Mesenchymal stem cell (in vitro differentiated cells and primary cell): ENCODE measurements around the gene NFIX.
A peak's percentile ranks its signal among the peaks of the same experiment; 100 is the strongest.

Source experiments
- DNase-seq: peaks from one replicate; pipeline ENCODE4 v3.0.0-alpha.2; 2013
- H2AFZ ChIP-seq: one replicate; pipeline ENCODE4 v1.6.1; 2013; ENCODE audit warnings: low read depth, mild to moderate bottlenecking, control low read depth, inconsistent platforms, low read length, moderate library complexity
- H2AK5ac ChIP-seq: 2 replicates; pipeline ENCODE4 v1.6.1; 2013; ENCODE audit warnings: low read length, moderate library complexity, mild to moderate bottlenecking, inconsistent platforms; ENCODE audit not compliant: severe bottlenecking
- H2BK120ac ChIP-seq: one replicate; pipeline ENCODE4 v1.6.1; 2013; ENCODE audit warnings: low read depth, mild to moderate bottlenecking, inconsistent platforms, low read length, moderate library complexity
- H2BK12ac ChIP-seq, 2 experiments: one replicate each; pipeline ENCODE4 v1.6.1; 2013; ENCODE audit warnings: inconsistent platforms in 2 of 2, low read length in 2 of 2, mild to moderate bottlenecking in 2 of 2, moderate library complexity in 2 of 2, control low read depth in 1 of 2
- H2BK15ac ChIP-seq: one replicate; pipeline ENCODE4 v1.6.1; 2013; ENCODE audit warnings: mild to moderate bottlenecking, low read depth, inconsistent platforms; ENCODE audit not compliant: poor library complexity, severe bottlenecking
- H2BK5ac ChIP-seq: 2 replicates; pipeline ENCODE4 v1.6.1; 2013; ENCODE audit warnings: low read depth, mild to moderate bottlenecking, low read length, control low read depth, inconsistent platforms; ENCODE audit not compliant: poor library complexity, severe bottlenecking
- H3K14ac ChIP-seq, 2 experiments: one replicate each; pipeline ENCODE4 v1.6.1; 2013; ENCODE audit warnings: inconsistent platforms in 2 of 2, low read length in 2 of 2, control low read depth in 1 of 2, mild to moderate bottlenecking in 1 of 2, moderate library complexity in 1 of 2
- H3K18ac ChIP-seq, 2 experiments: one replicate each; pipeline ENCODE4 v1.6.1; 2013; ENCODE audit warnings: inconsistent platforms in 2 of 2, low read length in 2 of 2, control low read depth in 1 of 2, low read depth in 1 of 2, mild to moderate bottlenecking in 1 of 2
- H3K23ac ChIP-seq, 2 experiments: one replicate each; pipeline ENCODE4 v1.6.1; 2013; ENCODE audit warnings: inconsistent platforms in 2 of 2, low read length in 2 of 2, mild to moderate bottlenecking in 2 of 2, moderate library complexity in 2 of 2, control low read depth in 1 of 2
- H3K27ac ChIP-seq: 2 replicates; pipeline ENCODE4 v1.5.1; 2013; ENCODE audit warnings: mild to moderate bottlenecking, moderate library complexity, low read length, control low read depth, inconsistent platforms; ENCODE audit not compliant: poor library complexity, severe bottlenecking
- H3K27me3 ChIP-seq, 2 experiments: 2 replicates each; pipeline versions ENCODE4 v1.6.1 to v1.7.0; 2013; ENCODE audit warnings: low read length in 2 of 2, mild to moderate bottlenecking in 2 of 2, moderate library complexity in 2 of 2, control low read depth in 1 of 2, inconsistent platforms in 1 of 2; ENCODE audit not compliant: control insufficient read depth in 1 of 2, insufficient read depth in 1 of 2
- H3K36me3 ChIP-seq, 2 experiments: 2 replicates each; pipeline versions ENCODE4 v1.6.1 to v1.7.0; 2013; ENCODE audit warnings: low read length in 2 of 2, control low read depth in 1 of 2, inconsistent platforms in 1 of 2, low read depth in 1 of 2, mild to moderate bottlenecking in 1 of 2; ENCODE audit not compliant: insufficient read depth in 2 of 2, control insufficient read depth in 1 of 2
- H3K4ac ChIP-seq, 2 experiments: one replicate each; pipeline ENCODE4 v1.6.1; 2013; ENCODE audit warnings: inconsistent platforms in 2 of 2, low read length in 2 of 2, mild to moderate bottlenecking in 2 of 2, moderate library complexity in 2 of 2, control low read depth in 1 of 2, low read depth in 1 of 2
- H3K4me1 ChIP-seq: 2 replicates; pipeline ENCODE4 v1.6.1; 2013; ENCODE audit warnings: low read depth, low read length, control low read depth; ENCODE audit not compliant: control insufficient read depth, insufficient read depth
- H3K4me2 ChIP-seq: 2 replicates; pipeline ENCODE4 v1.6.1; 2013; ENCODE audit warnings: low read length, mild to moderate bottlenecking, inconsistent platforms; ENCODE audit not compliant: poor library complexity, severe bottlenecking
- H3K4me3 ChIP-seq, 2 experiments: 2 replicates each; pipeline versions ENCODE4 v1.5.1 to v1.7.0; 2013; ENCODE audit warnings: low read length in 2 of 2, mild to moderate bottlenecking in 2 of 2, control low read depth in 1 of 2, low read depth in 1 of 2; ENCODE audit not compliant: insufficient read depth in 1 of 2
- H3K79me1 ChIP-seq: replicated peaks from 2 replicates; pipeline ENCODE4 v1.6.1; 2013; ENCODE audit warnings: mild to moderate bottlenecking, control low read depth, low read length, inconsistent platforms; ENCODE audit not compliant: poor library complexity, severe bottlenecking
- H3K9ac ChIP-seq: 2 replicates; pipeline ENCODE4 v1.7.0; 2013; ENCODE audit warnings: mild to moderate bottlenecking, low read length, moderate library complexity
- H3K9me3 ChIP-seq: 2 replicates; pipeline ENCODE4 v1.7.0; 2013; ENCODE audit warnings: mild to moderate bottlenecking, low read length; ENCODE audit not compliant: control insufficient read depth
- H4K8ac ChIP-seq: one replicate; pipeline ENCODE4 v1.6.1; 2013; ENCODE audit warnings: inconsistent platforms, mild to moderate bottlenecking, low read length, moderate library complexity
- H4K91ac ChIP-seq: one replicate; pipeline ENCODE4 v1.6.1; 2013; ENCODE audit warnings: mild to moderate bottlenecking, low read length, inconsistent platforms
- WGBS: methylation state at CpG from one replicate; pipeline ENCODE4 v1.1.7; 2013; ENCODE audit warnings: mixed read lengths; 5-methylcytosine and 5-hydroxymethylcytosine counted together

Gene NFIX

DNA sequence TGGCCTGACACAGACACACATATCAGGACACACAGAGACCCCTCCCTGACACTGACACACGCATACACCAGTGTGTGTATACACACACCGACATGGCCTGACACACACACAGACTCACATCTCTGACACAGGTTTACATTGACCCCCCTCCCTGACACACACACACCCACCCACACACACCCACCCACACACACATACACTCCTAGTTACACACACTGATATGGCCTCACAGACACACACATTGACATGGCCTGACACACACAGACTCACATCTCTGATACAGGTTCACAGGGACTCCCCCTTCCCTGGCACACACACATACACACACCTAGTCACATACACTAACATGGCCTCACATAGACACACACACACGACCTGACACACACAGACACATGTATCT is 4.4 kb upstream of the NFIX start:
- Histone ChIP-seq H3K4ac (no peak overlapping the region), H3K4me3 (no peak overlapping the region), H3K79me1 (no peaks in the 10 kb centered on the region), H2BK120ac (no peak overlapping the region), H4K91ac (peak overlapping the region; percentile 53), H3K36me3 (no peaks in the 10 kb centered on the region), H2BK15ac (no peak overlapping the region), H3K4me2 (no peak overlapping the region), H3K27ac (no peak overlapping the region), H3K27me3 (peaks cover 0 to 52% of the 10 kb centered on the region in 2 experiments), H3K4me1 (peaks cover 8% of the 10 kb centered on the region), H4K8ac (no peak overlapping the region), H3K9ac (no peak overlapping the region), H3K9me3 (no peaks in the 10 kb centered on the region), H2AK5ac (no peak overlapping the region), H2BK5ac (no peak overlapping the region), H2AFZ (no peak overlapping the region), H3K23ac (peak overlapping the region in 1 of 2 experiments; percentile 35), H3K18ac (peak overlapping the region in 1 of 2 experiments; percentile 18), H3K14ac (no peak overlapping the region), H2BK12ac (no peak overlapping the region)
- DNase-seq = no peak
- 61% methylated on average over 3 of the region's 3 CpGs for WGBS

DNA sequence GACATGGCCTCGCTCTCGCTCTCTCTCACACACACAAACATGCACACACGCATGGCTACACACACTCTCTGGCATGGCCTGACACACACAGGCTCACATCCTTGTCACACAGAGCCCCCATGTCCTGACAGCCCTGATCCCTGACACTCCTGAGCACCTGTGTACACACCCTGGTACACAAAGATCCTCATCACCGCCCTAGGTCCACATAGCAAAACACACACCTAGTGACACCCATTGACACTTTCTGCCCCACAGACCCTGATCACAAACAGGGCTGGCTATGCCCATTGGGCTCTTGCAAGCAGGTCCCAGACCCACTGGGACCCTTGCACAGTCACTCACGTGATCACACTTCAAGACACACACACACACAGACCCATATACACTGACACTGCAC is 4.0 kb upstream of the NFIX start:
- no peak for DNase-seq
- H2BK120ac ChIP-seq = no peak overlapping the region
- H3K4me2 ChIP-seq = no peak overlapping the region
- no peak overlapping the region for H2AFZ ChIP-seq
- H4K91ac ChIP-seq = peak overlapping the region; percentile 40
- H2BK5ac ChIP-seq = no peak overlapping the region
- no peaks in the 10 kb centered on the region for H3K79me1 ChIP-seq
- no peak overlapping the region for H2BK15ac ChIP-seq
- no peak overlapping the region for H2AK5ac ChIP-seq
- no peak overlapping the region for H3K9ac ChIP-seq
- 92% methylated on average over 5 of the region's 5 CpGs for WGBS
- no peak overlapping the region for H3K23ac ChIP-seq
- H3K18ac ChIP-seq = no peak overlapping the region
- no peak overlapping the region for H4K8ac ChIP-seq
- no peak overlapping the region for H3K4ac ChIP-seq
- no peak overlapping the region for H3K4me3 ChIP-seq
- no peak overlapping the region for H3K27ac ChIP-seq
- no peaks in the 10 kb centered on the region for H3K36me3 ChIP-seq
- H3K4me1 ChIP-seq = peaks cover 12% of the 10 kb centered on the region
- no peak overlapping the region for H2BK12ac ChIP-seq
- no peaks in the 10 kb centered on the region for H3K9me3 ChIP-seq
- peaks cover 0 to 52% of the 10 kb centered on the region in 2 experiments for H3K27me3 ChIP-seq
- peak overlapping the region in 1 of 2 experiments; percentile 19 for H3K14ac ChIP-seq

DNA sequence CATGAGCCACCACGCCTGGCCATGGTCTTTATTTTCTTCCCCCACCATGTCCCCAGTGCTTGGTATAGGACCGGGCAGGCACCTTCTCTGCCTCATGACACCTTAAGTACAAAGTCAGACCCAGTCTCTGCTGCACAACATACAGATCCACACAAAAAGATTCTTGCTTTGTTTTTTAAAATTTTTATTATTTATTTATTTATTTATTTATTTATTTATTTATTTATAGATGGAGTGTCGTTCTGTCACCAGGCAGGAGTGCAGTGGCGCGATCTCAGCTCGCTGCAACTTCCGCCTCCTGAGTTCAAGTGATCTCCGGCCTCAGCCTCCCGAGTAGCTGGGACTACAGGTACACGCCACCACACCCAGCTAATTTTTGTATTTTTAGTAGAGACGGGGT is 2.5 kb upstream of the NFIX start:
- H3K36me3 ChIP-seq = peaks cover 0 to 8% of the 10 kb centered on the region in 2 experiments
- H3K4me1 ChIP-seq = peaks cover 19% of the 10 kb centered on the region
- no peak overlapping the region for H2AFZ ChIP-seq
- no peak overlapping the region for H3K4ac ChIP-seq
- no peaks in the 10 kb centered on the region for H3K9me3 ChIP-seq
- no peak overlapping the region for H3K14ac ChIP-seq
- no peak overlapping the region for H3K27ac ChIP-seq
- no peak overlapping the region for H3K4me2 ChIP-seq
- no peak overlapping the region for H3K4me3 ChIP-seq
- H4K91ac ChIP-seq = no peak overlapping the region
- H2BK120ac ChIP-seq = no peak overlapping the region
- no peak overlapping the region for H2BK15ac ChIP-seq
- no peak for DNase-seq
- H2AK5ac ChIP-seq = no peak overlapping the region
- no peak overlapping the region for H3K23ac ChIP-seq
- no peak overlapping the region for H2BK12ac ChIP-seq
- H4K8ac ChIP-seq = no peak overlapping the region
- H3K27me3 ChIP-seq = peaks cover 0 to 51% of the 10 kb centered on the region in 2 experiments
- WGBS = 80% methylated on average over 11 of the region's 11 CpGs
- no peak overlapping the region for H2BK5ac ChIP-seq
- no peaks in the 10 kb centered on the region for H3K79me1 ChIP-seq
- no peak overlapping the region for H3K18ac ChIP-seq
- H3K9ac ChIP-seq = no peak overlapping the region

DNA sequence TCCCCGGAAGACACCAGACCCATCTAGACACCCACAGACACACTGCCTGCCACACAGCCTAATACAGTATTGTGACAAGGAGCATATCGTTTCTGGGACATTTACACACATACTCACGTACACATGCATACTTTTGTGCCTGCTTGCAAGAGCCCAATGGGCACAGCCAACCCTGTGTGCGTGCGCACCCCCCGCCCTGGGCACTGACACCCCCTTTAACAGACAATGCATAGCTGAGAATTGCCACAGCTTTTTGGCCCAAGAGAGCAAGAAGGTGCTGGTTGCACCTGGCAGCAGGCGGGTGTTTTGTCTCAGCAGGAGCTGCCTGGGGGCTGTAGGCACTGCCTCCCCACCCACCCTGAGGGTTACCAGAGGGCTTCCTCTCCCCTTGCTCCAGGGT is 1.7 kb upstream of the NFIX start:
- H4K8ac ChIP-seq = no peak overlapping the region
- H2AFZ ChIP-seq = no peak overlapping the region
- H3K9ac ChIP-seq = no peak overlapping the region
- no peak overlapping the region for H4K91ac ChIP-seq
- H3K36me3 ChIP-seq = peaks cover 2 to 9% of the 10 kb centered on the region in 2 experiments
- no peak overlapping the region for H3K4ac ChIP-seq
- H2BK12ac ChIP-seq = no peak overlapping the region
- no peak overlapping the region for H3K14ac ChIP-seq
- no peak overlapping the region for H3K4me2 ChIP-seq
- no peak overlapping the region for H2AK5ac ChIP-seq
- no peak overlapping the region for H2BK5ac ChIP-seq
- H2BK15ac ChIP-seq = no peak overlapping the region
- WGBS = 87% methylated on average over 7 of the region's 7 CpGs
- no peak overlapping the region for H3K23ac ChIP-seq
- no peaks in the 10 kb centered on the region for H3K79me1 ChIP-seq
- H3K4me1 ChIP-seq = peaks cover 19% of the 10 kb centered on the region
- H3K27me3 ChIP-seq = peaks cover 0 to 44% of the 10 kb centered on the region in 2 experiments
- H3K18ac ChIP-seq = no peak overlapping the region
- no peak overlapping the region for H3K4me3 ChIP-seq
- no peaks in the 10 kb centered on the region for H3K9me3 ChIP-seq
- H3K27ac ChIP-seq = no peak overlapping the region
- H2BK120ac ChIP-seq = no peak overlapping the region
- no peak for DNase-seq
